HG03103 (cell line): ENCODE measurements around the gene TMEM95.
"Not testable (repeated sequence)": the region's sequence is repeated elsewhere in the genome, so short reads cannot be mapped to it uniquely, and the experiment has no call there.

Source experiments
- ATAC-seq: cut with Tn5 transposase; IDR thresholded peaks from one replicate; pipeline ENCODE4 v1.9.1; 2021; ENCODE audit warnings: low read depth; ENCODE audit not compliant: unreplicated experiment

TMEM95 gene

DNA sequence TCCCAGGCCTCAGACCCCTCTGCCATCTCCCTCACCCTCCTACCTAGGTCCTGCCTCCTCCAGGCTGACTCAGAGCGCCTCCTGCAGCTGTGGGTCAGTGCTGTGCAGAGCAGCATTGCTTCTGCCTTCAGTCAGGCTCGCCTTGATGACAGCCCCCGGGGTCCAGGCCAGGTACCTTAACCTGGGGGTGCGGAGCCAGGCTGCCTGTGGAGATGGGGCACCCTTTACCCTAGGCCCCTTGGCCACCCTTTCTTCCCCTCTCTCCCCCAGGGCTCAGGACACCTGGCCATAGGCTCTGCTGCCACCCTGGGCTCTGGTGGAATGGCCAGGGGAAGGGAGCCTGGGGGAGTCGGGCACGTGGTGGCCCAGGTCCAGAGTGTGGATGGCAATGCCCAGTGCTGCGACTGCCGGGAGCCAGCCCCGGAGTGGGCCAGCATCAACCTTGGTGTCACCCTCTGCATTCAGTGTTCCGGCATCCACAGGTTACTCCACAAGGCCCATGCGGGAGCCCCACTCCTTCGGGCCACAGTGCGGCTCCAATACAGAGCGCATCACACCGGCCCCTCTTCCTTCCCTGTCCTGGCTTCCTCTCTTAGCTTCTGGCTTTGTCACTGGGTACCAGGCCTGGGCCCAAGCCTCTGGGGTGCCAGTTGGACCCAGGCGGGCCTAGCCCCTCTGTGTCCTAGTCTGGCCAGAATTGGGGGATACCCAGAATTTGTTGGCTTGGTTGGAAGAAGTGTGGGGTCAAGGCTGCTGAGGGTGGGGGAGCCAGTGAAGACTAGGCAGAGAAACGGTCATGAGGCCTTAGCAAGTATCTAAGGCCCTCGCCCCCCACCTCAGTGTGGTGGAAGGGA lies 8.0 kb upstream of the TMEM95 start:
- ATAC-seq = no peak

GRCh38 chr17:7347630-7348477 lies 7.1 kb upstream of the TMEM95 start:
- ATAC-seq = no peak

DNA sequence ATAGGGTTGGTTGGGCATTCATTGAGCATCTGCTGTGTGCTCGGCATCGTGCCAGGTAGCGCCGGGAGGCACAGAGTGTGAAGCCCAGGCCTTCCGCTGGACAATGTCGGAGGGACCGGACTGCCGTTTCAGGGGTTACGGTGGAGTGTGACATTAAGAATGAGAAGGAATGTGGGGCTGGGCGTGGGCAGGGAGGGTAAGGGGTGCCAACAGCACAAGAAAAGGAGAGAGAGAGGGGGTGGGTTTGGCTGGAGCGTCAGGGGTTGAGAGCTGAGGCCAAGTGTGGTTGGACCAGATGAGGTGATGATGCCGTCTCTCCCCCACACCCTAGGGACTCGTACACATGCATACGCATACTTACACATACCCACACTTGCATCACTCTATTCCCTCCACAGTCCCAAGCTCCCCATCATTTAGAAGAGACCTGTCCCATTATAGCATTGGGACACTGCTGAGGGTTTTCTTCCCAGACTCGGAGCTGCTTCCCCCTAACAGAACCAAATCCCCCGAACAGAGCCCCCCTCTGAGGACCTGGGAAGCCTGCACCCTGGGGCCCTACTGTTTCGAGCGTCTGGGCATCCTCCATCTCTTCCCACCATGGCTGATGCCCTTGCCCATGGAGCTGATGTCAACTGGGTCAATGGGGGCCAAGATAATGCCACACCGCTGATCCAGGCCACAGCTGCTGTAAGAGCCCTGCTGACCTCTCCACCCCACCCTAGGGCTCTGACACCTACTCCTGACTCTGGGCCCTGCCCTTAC lies 6.3 kb upstream of the TMEM95 start:
- ATAC-seq = no peak

GRCh38 chr17:7351665-7352502 lies 3.1 kb upstream of the TMEM95 start, which contains the start of gene KCTD11:
KCTD11 (plus strand) TSS chr17:7352162.
- ATAC-seq = peak; percentile 46

DNA sequence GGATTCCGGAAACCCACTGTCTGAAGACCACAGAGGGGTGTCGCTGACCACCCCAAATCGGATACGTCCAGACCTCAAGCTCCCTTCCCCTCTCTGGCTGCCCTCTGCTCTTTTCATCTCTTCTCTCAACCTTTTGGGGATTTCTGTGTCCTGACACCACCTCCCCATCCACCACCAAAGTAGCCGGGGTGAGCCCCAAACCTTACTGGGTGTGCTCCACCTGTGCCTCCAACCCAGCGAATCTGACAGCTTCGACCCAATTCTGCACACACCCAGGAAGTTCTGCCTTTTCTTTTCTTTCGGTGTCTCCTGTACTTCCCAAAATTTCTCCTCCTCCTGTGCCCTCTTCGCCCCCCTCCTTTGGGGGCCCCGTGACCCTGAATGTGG lies 2.5 kb upstream of the TMEM95 start:
- ATAC-seq = no peak

- no peak for ATAC-seq
Observed at GRCh38 chr17:7352910-7353635, 1.9 kb upstream of the TMEM95 start.

- ATAC-seq = no peak
Observed at GRCh38 chr17:7354262-7354843, 603 bp upstream of the TMEM95 start.

GRCh38 chr17:7355573-7355972 lies 617 bp downstream of the TMEM95 start:
- no peak for ATAC-seq

GRCh38 chr17:7356072-7356549 lies 1.2 kb downstream of the TMEM95 start:
- ATAC-seq = no peak

DNA sequence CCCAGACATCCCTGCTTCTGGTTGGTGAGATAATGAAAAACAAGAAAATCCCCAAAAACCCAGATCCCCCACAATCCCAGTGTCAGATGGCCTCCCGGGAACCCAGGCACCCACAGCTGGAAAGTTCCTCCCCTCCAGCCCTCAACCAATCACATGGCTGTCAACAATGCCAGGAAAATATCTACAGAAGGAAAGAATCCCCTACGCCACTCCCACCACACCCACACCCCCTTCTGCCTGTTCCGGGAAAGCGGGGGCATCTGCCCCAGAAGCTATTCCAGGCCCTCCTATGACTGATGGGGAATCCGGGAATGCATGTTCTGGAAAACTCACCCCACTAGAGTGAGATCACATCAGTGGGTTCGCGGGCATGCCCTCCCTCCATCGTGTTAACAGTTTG lies 1.8 kb downstream of the TMEM95 start:
- no peak for ATAC-seq

DNA sequence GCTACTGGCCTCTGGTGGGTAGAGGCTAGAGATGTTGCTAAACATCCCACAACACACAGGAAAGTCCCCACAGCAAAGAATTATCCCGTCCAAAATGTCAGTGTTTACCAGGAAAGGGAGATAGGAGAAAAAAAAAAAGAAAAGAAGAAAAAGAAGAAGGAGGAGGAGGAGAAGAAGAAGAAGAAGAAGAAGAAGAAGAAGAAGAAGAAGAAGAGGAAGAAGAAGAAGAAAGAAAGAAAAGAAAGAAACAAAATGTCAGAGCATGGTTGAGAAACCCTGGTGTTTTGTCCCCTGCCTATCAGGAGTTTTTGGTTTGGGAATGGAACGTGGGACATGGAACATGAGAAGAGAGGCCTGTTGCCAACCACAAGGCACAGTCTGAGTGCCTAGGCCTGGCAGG lies 2.4 kb downstream of the TMEM95 start:
- ATAC-seq = no peak

DNA sequence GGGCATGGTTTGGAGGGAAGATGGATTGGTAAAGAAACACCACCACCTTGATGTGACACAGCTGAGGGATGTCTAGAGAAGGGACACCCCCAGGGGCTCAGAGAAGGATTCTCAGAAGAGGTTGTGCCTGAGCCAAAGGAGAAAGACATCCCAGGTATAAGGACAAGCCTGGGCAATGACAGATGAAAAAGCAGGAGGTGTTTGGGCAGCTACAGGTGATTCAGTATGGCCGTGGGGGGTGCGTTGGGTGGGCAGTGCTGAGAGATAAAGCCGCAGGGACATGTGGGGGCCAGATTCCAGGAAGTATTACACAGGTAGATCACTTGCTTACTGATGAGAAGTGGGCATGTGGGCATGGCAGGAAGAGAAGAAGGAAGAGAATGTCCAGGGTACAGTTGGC lies 7.0 kb downstream of the TMEM95 start:
- ATAC-seq = no peak

- no peak for ATAC-seq
Observed at GRCh38 chr17:7363311-7363710, 8.4 kb downstream of the TMEM95 start.

- ATAC-seq = not testable (repeated sequence)
Observed at GRCh38 chr17:7365963-7366362, 11.0 kb downstream of the TMEM95 start.

DNA sequence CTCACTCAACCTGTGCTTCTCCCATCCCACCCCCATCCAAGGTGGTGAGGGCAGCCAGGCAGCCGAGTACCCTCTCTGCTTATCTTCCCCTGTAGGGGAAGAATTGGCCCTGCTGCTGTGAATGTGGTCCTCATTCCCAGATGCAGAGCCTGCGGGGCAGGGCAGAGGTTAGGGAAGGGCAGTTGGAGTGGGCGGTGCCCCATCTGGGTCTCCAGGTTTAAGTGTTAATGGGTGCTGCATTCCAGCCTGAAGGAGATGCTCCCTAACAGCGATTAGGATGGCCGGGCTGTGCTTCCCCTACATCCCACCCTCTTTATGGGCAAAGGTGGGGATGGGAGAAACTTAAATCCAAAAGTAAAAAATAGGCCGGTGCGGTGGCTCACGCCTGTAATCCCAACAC lies 12.1 kb downstream of the TMEM95 start:
- no peak for ATAC-seq

GRCh38 chr17:7367918-7368598 lies 13.1 kb downstream of the TMEM95 start:
- no peak for ATAC-seq

GRCh38 chr17:7368599-7368994 lies 13.6 kb downstream of the TMEM95 start:
- not testable (repeated sequence) for ATAC-seq

DNA sequence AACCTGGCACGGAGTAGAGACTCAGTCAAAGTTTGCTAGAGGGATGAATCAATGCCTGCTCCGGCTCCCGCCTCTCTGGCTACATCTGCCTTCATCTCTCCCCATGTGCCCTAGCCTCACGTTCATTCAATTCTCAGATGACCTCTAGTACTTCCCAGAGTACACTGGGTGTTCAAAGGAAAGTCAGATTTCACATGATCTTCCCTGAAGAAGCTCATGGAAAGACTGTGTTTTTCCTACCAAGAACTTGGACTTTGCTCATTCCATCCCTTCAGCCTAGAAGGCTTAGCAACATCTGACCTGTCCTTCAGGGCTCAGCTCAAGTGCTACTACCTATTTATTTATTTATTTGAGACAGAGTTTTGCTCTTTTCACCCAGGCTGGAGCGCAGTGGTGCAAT lies 14.9 kb downstream of the TMEM95 start:
- ATAC-seq = no peak
